KMS-11 (cell line): ENCODE data around the gene TAOK1.

Source experiments
- H2AFZ ChIP-seq: fragments of 200-600 bp; sonication (generic); 2 replicates; pipeline ENCODE4 v1.6.1; 2016; ENCODE audit warnings: antibody characterized with exemption, mixed run types, low read depth
- H3K27ac ChIP-seq: fragments of 200-600 bp; sonication (generic); 2 replicates; pipeline ENCODE4 v1.6.1; 2016; ENCODE audit warnings: mild to moderate bottlenecking, mixed run types
- H3K27me3 ChIP-seq: fragments of 200-600 bp; sonication (generic); 2 replicates; pipeline ENCODE4 v1.6.1; 2017; ENCODE audit warnings: mild to moderate bottlenecking, low read depth, mixed run types, moderate library complexity; ENCODE audit not compliant: insufficient read depth
- H3K36me3 ChIP-seq: fragments of 200-600 bp; sonication (generic); 2 replicates; pipeline ENCODE4 v1.6.1; 2017; ENCODE audit warnings: mild to moderate bottlenecking, mixed run types; ENCODE audit not compliant: insufficient read depth
- H3K4me1 ChIP-seq: fragments of 200-600 bp; sonication (generic); 2 replicates; pipeline ENCODE4 v1.6.1; 2016; ENCODE audit warnings: mild to moderate bottlenecking, low read depth, mixed run types; ENCODE audit not compliant: poor library complexity, severe bottlenecking
- H3K4me2 ChIP-seq: fragments of 200-600 bp; sonication (generic); 2 replicates; pipeline ENCODE4 v1.7.0; 2016; ENCODE audit warnings: mild to moderate bottlenecking, mixed run types
- H3K4me3 ChIP-seq: fragments of 200-600 bp; sonication (generic); IDR thresholded peaks from 2 replicates; pipeline ENCODE4 v1.6.1; 2017; ENCODE audit warnings: low read depth, low read length, mixed read lengths; ENCODE audit not compliant: insufficient read depth
- H3K79me2 ChIP-seq: fragments of 200-600 bp; sonication (generic); 2 replicates; pipeline ENCODE4 v1.6.1; 2016; ENCODE audit warnings: low read depth, mixed run types; ENCODE audit not compliant: insufficient read depth
- H3K9ac ChIP-seq: fragments of 200-600 bp; sonication (generic); 2 replicates; pipeline ENCODE4 v1.6.1; 2016; ENCODE audit warnings: mild to moderate bottlenecking, mixed run types
- H4K20me1 ChIP-seq: fragments of 200-600 bp; sonication (generic); 2 replicates; pipeline ENCODE4 v1.6.1; 2016; ENCODE audit warnings: mild to moderate bottlenecking, mixed run types; ENCODE audit not compliant: insufficient read depth
- CTCF ChIP-seq: fragments of 200-600 bp; sonication (generic); conservative IDR thresholded peaks from 2 replicates; pipeline ENCODE4 v1.6.1; 2017; ENCODE audit warnings: low read depth, mild to moderate bottlenecking, antibody characterized with exemption, low read length, moderate library complexity, mixed read lengths

TAOK1 gene

GRCh38 chr17:29593591-29594518 is 203.7 kb downstream of the TAOK1 start:
- Histone ChIP-seq H3K79me2 (no peaks in the 10 kb centered on the region), H3K4me2 (peak overlapping the region; percentile 78), H3K9ac (no peak overlapping the region; the same call in 1 of the 2 replicates), H3K4me3 (no peak overlapping the region), H3K27ac (no peak overlapping the region), H2AFZ (peak overlapping the region; percentile 75), H3K27me3 (no peaks in the 10 kb centered on the region), H3K36me3 (no peaks in the 10 kb centered on the region), H4K20me1 (no peaks in the 10 kb centered on the region), H3K4me1 (peaks cover 27% of the 10 kb centered on the region)
- no peak for TF ChIP-seq CTCF

DNA sequence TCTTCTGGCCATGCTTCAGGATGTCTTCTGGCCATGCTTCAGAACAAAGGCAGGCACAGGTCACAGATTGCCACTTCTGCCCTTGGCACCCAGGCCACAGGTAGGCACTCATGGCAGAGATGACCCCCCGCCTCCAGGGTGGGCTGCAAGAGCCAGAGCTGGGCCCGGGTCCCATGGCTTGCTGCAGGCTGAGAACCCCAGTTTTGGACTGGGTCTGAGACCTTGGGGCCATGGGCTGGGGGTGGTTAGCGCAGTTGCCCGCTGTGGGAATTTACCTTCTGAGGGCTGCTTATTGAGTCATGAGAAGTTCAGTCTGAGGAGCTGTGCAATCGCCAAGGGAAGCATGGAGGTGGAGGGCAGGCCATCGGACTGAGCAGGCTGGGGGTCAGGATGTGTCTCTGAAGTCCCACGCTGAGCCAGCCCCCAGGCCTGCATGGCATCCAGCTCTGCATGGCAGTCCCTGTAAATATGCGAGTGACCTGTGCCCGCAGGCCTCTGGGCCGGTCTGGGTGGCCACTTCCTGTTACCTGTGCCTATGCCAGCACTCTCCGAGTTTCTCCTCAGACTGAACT is 204.4 kb downstream of the TAOK1 start:
- no peak overlapping the region for H3K9ac ChIP-seq
- peaks cover 27% of the 10 kb centered on the region for H3K4me1 ChIP-seq
- no peaks in the 10 kb centered on the region for H3K79me2 ChIP-seq
- no peak overlapping the region for H3K4me3 ChIP-seq
- no peaks in the 10 kb centered on the region for H3K36me3 ChIP-seq
- H3K27ac ChIP-seq, result no peak overlapping the region
- peak overlapping the region; percentile 78; the same call in 1 of the 2 replicates for H3K4me2 ChIP-seq
- TF ChIP-seq CTCF, result no peak
- H2AFZ ChIP-seq, result no peak overlapping the region
- no peaks in the 10 kb centered on the region for H3K27me3 ChIP-seq
- H4K20me1 ChIP-seq, result no peaks in the 10 kb centered on the region

- Histone ChIP-seq H3K9ac (no peak overlapping the region), H3K4me3 (no peak overlapping the region), H3K36me3 (no peaks in the 10 kb centered on the region), H3K4me2 (no peak overlapping the region), H4K20me1 (no peaks in the 10 kb centered on the region), H3K27me3 (no peaks in the 10 kb centered on the region), H3K79me2 (no peaks in the 10 kb centered on the region), H2AFZ (no peak overlapping the region), H3K4me1 (peaks cover 25% of the 10 kb centered on the region), H3K27ac (no peak overlapping the region)
- no peak for TF ChIP-seq CTCF
Measured at GRCh38 chr17:29595107-29595942, 205.2 kb downstream of the TAOK1 start.

DNA sequence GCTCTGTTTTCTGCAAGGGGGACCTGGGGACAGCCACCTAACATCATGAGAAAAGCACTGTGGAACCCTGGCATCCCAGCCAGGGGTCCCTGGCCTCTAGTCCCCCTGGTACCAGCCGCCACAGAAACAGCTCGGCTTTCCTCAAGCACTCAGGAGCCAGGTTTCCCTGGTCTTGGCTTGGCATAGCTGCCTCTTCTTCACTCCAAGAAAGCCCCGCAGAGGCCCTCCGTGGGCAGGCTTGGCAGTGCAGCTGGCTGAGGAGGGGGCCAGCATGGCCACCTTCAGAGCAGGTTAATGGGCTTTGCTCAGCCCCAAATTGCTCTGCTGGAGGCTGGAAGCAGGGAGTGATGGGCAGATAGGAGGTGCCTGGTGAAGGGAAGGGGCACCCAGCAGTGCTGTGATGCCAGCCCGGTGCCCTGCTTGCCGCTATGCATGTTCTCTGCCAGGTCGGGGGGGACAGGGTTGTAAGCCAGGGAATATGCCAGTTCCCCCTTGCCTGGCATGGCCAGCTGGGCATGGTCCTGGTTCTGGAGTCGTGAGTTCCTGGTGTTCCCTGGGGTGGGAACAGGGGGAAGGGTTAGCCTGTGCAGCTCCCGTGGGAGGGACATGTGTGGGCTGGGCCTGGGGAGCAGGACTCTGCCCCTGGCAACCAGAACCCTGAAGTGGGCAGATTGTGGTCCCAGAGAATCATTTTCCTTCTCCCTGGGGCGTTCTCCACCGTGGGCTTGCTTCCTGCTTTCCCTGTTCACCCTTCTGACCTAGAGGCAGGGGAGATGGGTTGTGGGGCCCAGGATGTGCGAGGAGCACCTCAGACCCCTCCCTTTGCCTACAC is 206.0 kb downstream of the TAOK1 start:
- H3K4me2 ChIP-seq, result no peak overlapping the region
- no peak for TF ChIP-seq CTCF
- H3K4me1 ChIP-seq, result peaks cover 33% of the 10 kb centered on the region
- H3K27ac ChIP-seq, result no peak overlapping the region
- H3K4me3 ChIP-seq, result no peak overlapping the region
- no peak overlapping the region for H3K9ac ChIP-seq
- no peaks in the 10 kb centered on the region for H3K27me3 ChIP-seq
- H2AFZ ChIP-seq, result no peak overlapping the region
- H3K79me2 ChIP-seq, result no peaks in the 10 kb centered on the region
- H4K20me1 ChIP-seq, result no peaks in the 10 kb centered on the region
- H3K36me3 ChIP-seq, result no peaks in the 10 kb centered on the region
